Measurements from ENCODE around the gene SMPDL3B.

GRCh38 chr1:27967106-27967883, 32.5 kb downstream of the SMPDL3B start:
- no peak for TF ChIP-seq CTCF (IDR thresholded peaks at IDR 0.05)
- no peak for TF ChIP-seq POLR2A (IDR thresholded peaks at IDR 0.05)

All from right lobe of liver (tissue), 4 donors.